Smooth muscle cell (in vitro differentiated cells): Measurements from ENCODE around the gene UGT1A6. TPM values are rescaled to one million over a fixed set of nuclear protein-coding genes. Genes with fewer than 3 reads are reported as not detected.

ENCODE experiments used
- DNase-seq: peaks from one replicate; lab custom pipeline; 2025; ENCODE audit not compliant: unreplicated experiment; lab: John Stamatoyannopoulos, UW
- H2AFZ ChIP-seq: fragments of 200-600 bp; sonication (generic); 2 replicates; pipeline ENCODE4 v1.6.0; 2016; ENCODE audit warnings: antibody characterized with exemption, low read depth, mild to moderate bottlenecking
- H3F3A ChIP-seq: fragments of 200-600 bp; sonication (generic); 2 replicates; pipeline ENCODE4 v1.6.0; 2017; ENCODE audit warnings: antibody characterized with exemption, low read depth
- H3K27ac ChIP-seq: fragments of 200-600 bp; sonication (generic); 2 replicates; pipeline ENCODE4 v1.5.1; 2016; ENCODE audit warnings: low read depth, mild to moderate bottlenecking
- H3K27me3 ChIP-seq: fragments of 200-600 bp; sonication (generic); 2 replicates; pipeline ENCODE4 v1.6.1; 2016; ENCODE audit warnings: low read depth, mild to moderate bottlenecking
- H3K36me3 ChIP-seq: fragments of 200-600 bp; sonication (generic); 2 replicates; pipeline ENCODE4 v1.5.1; 2016; ENCODE audit warnings: low read depth
- H3K4me1 ChIP-seq: fragments of 200-600 bp; sonication (generic); 2 replicates; pipeline ENCODE4 v1.5.1; 2016; ENCODE audit warnings: low read depth
- H3K4me2 ChIP-seq: fragments of 200-600 bp; sonication (generic); 2 replicates; pipeline ENCODE4 v1.6.0; 2016; ENCODE audit warnings: mild to moderate bottlenecking
- H3K4me3 ChIP-seq: fragments of 200-600 bp; sonication (generic); 2 replicates; pipeline ENCODE4 v1.5.1; 2016; ENCODE audit warnings: mild to moderate bottlenecking
- H3K79me2 ChIP-seq: fragments of 200-600 bp; sonication (generic); 2 replicates; pipeline ENCODE4 v1.6.0; 2016; ENCODE audit warnings: low read depth, mild to moderate bottlenecking
- H3K9ac ChIP-seq: fragments of 200-600 bp; sonication (generic); 2 replicates; pipeline ENCODE4 v1.6.0; 2016; ENCODE audit warnings: low read depth
- H3K9me3 ChIP-seq: fragments of 200-600 bp; sonication (generic); replicated peaks from 2 replicates; pipeline ENCODE4 v1.5.1; 2016; ENCODE audit warnings: low read depth
- H4K20me1 ChIP-seq: fragments of 200-600 bp; sonication (generic); 2 replicates; pipeline ENCODE4 v1.6.0; 2016; ENCODE audit warnings: low read depth
- WGBS: methylation state at CpG from one replicate; pipeline ENCODE4 v1.1.7; 2016; ENCODE audit warnings: low lambda C conversion rate; 5-methylcytosine and 5-hydroxymethylcytosine counted together
- polyA plus RNA-seq: library from polyadenylated mRNA; unstranded; fragments of >200 nt; fragmentation: Nextera tagmentation; extraction: Ambion mirVana; gene quantifications from 2 replicates; pipeline ENCODE4 v1.2.1, GENCODE V29; 2016
- total RNA-seq: library from RNA; depleted of rRNA; stranded (reverse); fragments of >200 nt; gene quantifications from 2 replicates; pipeline ENCODE4 v1.2.3, GENCODE V29; 2014
- TF ChIP-seq, protein P1 (sequence below): fragments of 200-600 bp; sonication (generic); IDR thresholded peaks from 2 replicates; pipeline ENCODE4 v1.5.1; 2017; ENCODE audit warnings: borderline replicate concordance, mild to moderate bottlenecking, antibody characterized with exemption; ENCODE audit not compliant: insufficient read depth, poor library complexity, severe bottlenecking

The UGT1A6 gene
- total and polyA plus RNA-seq, 2 experiments from 2014 or later = 0.63 TPM; not detected in 1

DNA sequence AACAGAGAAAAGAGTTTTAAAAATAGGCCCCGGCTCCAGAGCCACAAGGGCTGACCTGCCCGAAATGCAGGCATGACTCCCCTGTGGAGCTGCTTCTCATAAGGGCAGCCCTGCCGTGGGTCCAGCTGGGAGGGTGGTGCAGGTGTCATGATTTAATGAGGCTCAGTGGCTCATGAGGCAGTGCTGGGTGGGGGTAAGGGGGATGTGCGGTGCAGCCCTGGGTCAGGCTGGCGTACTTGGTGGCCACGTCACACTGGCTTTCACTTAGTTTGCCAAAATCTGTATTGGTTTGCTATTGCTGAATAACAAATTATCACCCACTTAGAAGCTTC is 128.1 kb downstream of the UGT1A6 start:
- H3K4me2 ChIP-seq = no peak overlapping the region
- no peaks in the 10 kb centered on the region for H3K9me3 ChIP-seq
- no peaks in the 10 kb centered on the region for H3K4me1 ChIP-seq
- DNase-seq = no peak
- no peaks in the 10 kb centered on the region for H3K27me3 ChIP-seq
- no peak overlapping the region for H3K9ac ChIP-seq
- TF ChIP-seq, protein P1, sequence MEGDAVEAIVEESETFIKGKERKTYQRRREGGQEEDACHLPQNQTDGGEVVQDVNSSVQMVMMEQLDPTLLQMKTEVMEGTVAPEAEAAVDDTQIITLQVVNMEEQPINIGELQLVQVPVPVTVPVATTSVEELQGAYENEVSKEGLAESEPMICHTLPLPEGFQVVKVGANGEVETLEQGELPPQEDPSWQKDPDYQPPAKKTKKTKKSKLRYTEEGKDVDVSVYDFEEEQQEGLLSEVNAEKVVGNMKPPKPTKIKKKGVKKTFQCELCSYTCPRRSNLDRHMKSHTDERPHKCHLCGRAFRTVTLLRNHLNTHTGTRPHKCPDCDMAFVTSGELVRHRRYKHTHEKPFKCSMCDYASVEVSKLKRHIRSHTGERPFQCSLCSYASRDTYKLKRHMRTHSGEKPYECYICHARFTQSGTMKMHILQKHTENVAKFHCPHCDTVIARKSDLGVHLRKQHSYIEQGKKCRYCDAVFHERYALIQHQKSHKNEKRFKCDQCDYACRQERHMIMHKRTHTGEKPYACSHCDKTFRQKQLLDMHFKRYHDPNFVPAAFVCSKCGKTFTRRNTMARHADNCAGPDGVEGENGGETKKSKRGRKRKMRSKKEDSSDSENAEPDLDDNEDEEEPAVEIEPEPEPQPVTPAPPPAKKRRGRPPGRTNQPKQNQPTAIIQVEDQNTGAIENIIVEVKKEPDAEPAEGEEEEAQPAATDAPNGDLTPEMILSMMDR = no peak
- H3K4me3 ChIP-seq = no peak overlapping the region
- H2AFZ ChIP-seq = no peak overlapping the region
- H3K27ac ChIP-seq = no peak overlapping the region
- H3F3A ChIP-seq = no peaks in the 10 kb centered on the region
- 87% methylated on average over 6 of the region's 6 CpGs for WGBS
- no peaks in the 10 kb centered on the region for H4K20me1 ChIP-seq
- no peaks in the 10 kb centered on the region for H3K36me3 ChIP-seq
- no peaks in the 10 kb centered on the region for H3K79me2 ChIP-seq

DNA sequence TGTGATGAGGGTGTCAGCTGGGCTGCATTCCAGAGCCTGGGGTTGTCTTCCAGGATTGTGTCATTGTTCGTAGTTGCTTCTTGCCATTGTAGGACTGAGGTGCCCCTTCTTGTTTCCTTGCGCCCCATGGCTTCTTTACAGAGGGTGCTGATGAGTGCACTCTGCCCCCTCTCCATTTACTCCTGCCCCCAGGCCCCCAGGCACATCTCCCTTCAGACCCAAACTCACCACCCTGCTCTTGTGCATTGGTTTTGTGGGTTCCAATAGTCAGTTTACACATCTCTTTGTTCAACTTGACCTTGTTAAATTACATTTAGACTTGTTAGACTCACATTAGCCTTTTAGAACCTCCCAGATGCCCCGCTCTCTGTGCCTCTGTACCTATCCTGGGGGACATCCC is 128.5 kb downstream of the UGT1A6 start:
- no peaks in the 10 kb centered on the region for H3K4me1 ChIP-seq
- no peaks in the 10 kb centered on the region for H3K36me3 ChIP-seq
- no peak overlapping the region for H3K27ac ChIP-seq
- H3F3A ChIP-seq = no peaks in the 10 kb centered on the region
- DNase-seq = no peak
- no peak overlapping the region for H2AFZ ChIP-seq
- no peaks in the 10 kb centered on the region for H3K79me2 ChIP-seq
- H3K9me3 ChIP-seq = no peaks in the 10 kb centered on the region
- TF ChIP-seq, protein P1 = no peak
- no peak overlapping the region for H3K9ac ChIP-seq
- H3K4me3 ChIP-seq = no peak overlapping the region
- no peak overlapping the region for H3K4me2 ChIP-seq
- no peaks in the 10 kb centered on the region for H3K27me3 ChIP-seq
- no peaks in the 10 kb centered on the region for H4K20me1 ChIP-seq
- 100% methylated on average over 3 of the region's 3 CpGs for WGBS

DNA sequence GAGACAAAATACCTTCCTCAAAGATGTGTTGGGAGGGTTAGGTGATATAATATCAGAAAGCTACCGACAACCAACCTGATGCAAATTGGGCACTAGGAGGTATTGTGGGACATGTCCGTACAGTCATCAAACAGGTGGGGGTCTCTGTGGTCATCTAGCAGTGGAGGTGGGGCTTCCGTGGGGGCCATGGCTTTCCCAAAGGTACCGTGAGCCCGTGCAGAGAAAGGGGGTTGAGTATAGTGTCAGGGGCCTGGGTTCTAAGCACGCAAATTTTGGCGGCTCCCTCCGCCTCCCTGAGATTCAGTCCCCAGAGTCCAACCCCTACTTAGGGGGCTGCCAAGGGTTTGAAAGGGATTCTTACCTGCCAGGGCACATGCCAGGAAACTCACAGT is 129.0 kb downstream of the UGT1A6 start:
- H2AFZ ChIP-seq = no peak overlapping the region
- no peaks in the 10 kb centered on the region for H4K20me1 ChIP-seq
- no peak overlapping the region for H3K27ac ChIP-seq
- H3K4me3 ChIP-seq = no peak overlapping the region
- no peak overlapping the region for H3K4me2 ChIP-seq
- no peak overlapping the region for H3K9ac ChIP-seq
- no peaks in the 10 kb centered on the region for H3K36me3 ChIP-seq
- no peaks in the 10 kb centered on the region for H3F3A ChIP-seq
- TF ChIP-seq, protein P1 = no peak
- H3K4me1 ChIP-seq = no peaks in the 10 kb centered on the region
- no peak for DNase-seq
- no peaks in the 10 kb centered on the region for H3K79me2 ChIP-seq
- H3K9me3 ChIP-seq = no peaks in the 10 kb centered on the region
- no peaks in the 10 kb centered on the region for H3K27me3 ChIP-seq
- WGBS = 93% methylated on average over 8 of the region's 8 CpGs

DNA sequence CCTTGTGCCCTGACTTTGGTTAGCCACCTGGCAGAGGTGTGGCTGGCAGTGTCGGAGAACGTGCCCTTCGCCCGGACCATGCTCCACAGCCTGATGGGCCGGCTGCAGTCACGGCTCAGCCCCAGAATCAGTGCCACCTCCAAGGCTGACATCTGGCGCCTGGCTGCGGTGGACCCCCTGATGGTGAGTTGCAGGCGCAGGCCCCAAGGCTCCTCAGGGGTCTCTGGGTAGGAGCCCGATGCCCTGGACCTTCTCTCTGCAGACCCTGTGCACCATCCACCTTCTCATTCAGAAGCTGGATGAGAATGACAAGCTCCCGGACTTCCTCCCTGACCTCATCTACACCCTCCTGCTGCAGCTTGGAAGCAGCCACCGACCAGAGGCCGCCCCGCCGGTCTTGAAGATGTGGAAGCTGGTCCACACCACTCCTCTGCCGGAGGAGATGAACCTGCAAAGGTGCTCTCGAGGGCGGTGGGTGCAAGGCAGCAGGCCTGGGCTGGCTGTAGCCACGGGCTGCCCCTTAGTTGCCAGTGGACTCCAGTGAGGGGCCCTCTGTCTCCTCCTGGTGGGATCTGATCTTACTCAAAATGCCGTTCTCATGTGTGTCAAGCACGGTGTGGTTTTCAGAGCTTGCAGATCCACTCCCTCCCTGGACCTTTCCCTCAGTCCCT is 129.5 kb downstream of the UGT1A6 start:
- no peak overlapping the region for H3K4me3 ChIP-seq
- H3K36me3 ChIP-seq = no peaks in the 10 kb centered on the region
- no peaks in the 10 kb centered on the region for H3F3A ChIP-seq
- no peaks in the 10 kb centered on the region for H3K9me3 ChIP-seq
- DNase-seq = no peak
- H3K4me2 ChIP-seq = no peak overlapping the region
- H2AFZ ChIP-seq = no peak overlapping the region
- H3K79me2 ChIP-seq = no peaks in the 10 kb centered on the region
- H3K27me3 ChIP-seq = no peaks in the 10 kb centered on the region
- no peaks in the 10 kb centered on the region for H4K20me1 ChIP-seq
- H3K9ac ChIP-seq = no peak overlapping the region
- 92% methylated on average over 21 of the region's 21 CpGs for WGBS
- no peaks in the 10 kb centered on the region for H3K4me1 ChIP-seq
- no peak overlapping the region for H3K27ac ChIP-seq
- TF ChIP-seq, protein P1 = no peak
